GM23338 (cell line): ENCODE measurements around the gene GAGE12D. TPM values are rescaled to one million over a fixed set of nuclear protein-coding genes. Genes with fewer than 3 reads are reported as not detected.
"Not testable (repeated sequence)": the region's sequence is repeated elsewhere in the genome, so short reads cannot be mapped to it uniquely, and the experiment has no call there.

ENCODE experiments used
- ATAC-seq: fragments of 200-7000 bp; cut with Tn5 transposase; 3 replicates; pipeline ENCODE4 v1.9.1; 2020
- DNase-seq: peaks from one replicate; pipeline ENCODE4 v3.0.0-alpha.2; 2015; ENCODE audit warnings: low spot score
- H2AFZ ChIP-seq: fragments of 200-600 bp; sonication (generic); 2 replicates; pipeline ENCODE4 v1.8.0; 2016; ENCODE audit warnings: antibody characterized with exemption, mild to moderate bottlenecking, moderate library complexity
- H3F3A ChIP-seq: fragments of 200-600 bp; sonication (generic); replicated peaks from 2 replicates; pipeline ENCODE4 v1.8.0; 2017; ENCODE audit warnings: antibody characterized with exemption, mixed run types, low read depth
- H3K27ac ChIP-seq: fragments of 200-600 bp; sonication (generic); 2 replicates; pipeline ENCODE4 v1.6.1; 2016; ENCODE audit warnings: low read depth
- H3K27me3 ChIP-seq: fragments of 200-600 bp; sonication (generic); 2 replicates; pipeline ENCODE4 v1.8.0; 2016; ENCODE audit warnings: mild to moderate bottlenecking, mixed run types, moderate library complexity; ENCODE audit not compliant: insufficient read depth
- H3K36me3 ChIP-seq: fragments of 200-600 bp; sonication (generic); 2 replicates; pipeline ENCODE4 v1.8.0; 2016; ENCODE audit warnings: mild to moderate bottlenecking; ENCODE audit not compliant: insufficient read depth
- H3K4me1 ChIP-seq: fragments of 200-600 bp; sonication (generic); 2 replicates; pipeline ENCODE4 v1.8.0; 2016; ENCODE audit warnings: mild to moderate bottlenecking, moderate library complexity; ENCODE audit not compliant: insufficient read depth
- H3K4me2 ChIP-seq: fragments of 200-600 bp; sonication (generic); 2 replicates; pipeline ENCODE4 v1.7.1; 2017; ENCODE audit warnings: mixed run types
- H3K4me3 ChIP-seq: fragments of 200-600 bp; sonication (generic); 2 replicates; pipeline ENCODE4 v1.6.1; 2016; ENCODE audit warnings: mixed run types
- H3K79me2 ChIP-seq: fragments of 200-600 bp; sonication (generic); replicated peaks from 2 replicates; pipeline ENCODE4 v1.8.0; 2017; ENCODE audit warnings: mild to moderate bottlenecking; ENCODE audit not compliant: insufficient read depth
- H3K9me2 ChIP-seq: fragments of 200-600 bp; sonication (generic); 2 replicates; pipeline ENCODE4 v1.8.0; 2017; ENCODE audit not compliant: insufficient read depth
- H4K20me1 ChIP-seq: fragments of 200-600 bp; sonication (generic); replicated peaks from 2 replicates; pipeline ENCODE4 v1.8.0; 2017; ENCODE audit warnings: mild to moderate bottlenecking; ENCODE audit not compliant: insufficient read depth
- H3K27ac Mint-ChIP-seq: 2 replicates; pipeline ENCODE4 v1.8.0; 2020; ENCODE audit warnings: inconsistent platforms, mild to moderate bottlenecking, moderate library complexity, mixed read lengths
- H3K27me3 Mint-ChIP-seq: 3 replicates; pipeline ENCODE4 v1.8.0; 2022; ENCODE audit warnings: low read depth, mild to moderate bottlenecking, moderate library complexity, mixed read lengths, inconsistent platforms; ENCODE audit not compliant: insufficient read depth, poor library complexity
- H3K36me3 Mint-ChIP-seq: 3 replicates; pipeline ENCODE4 v1.8.0; 2021; ENCODE audit warnings: low read depth, mild to moderate bottlenecking, inconsistent platforms, moderate library complexity, mixed read lengths
- H3K4me1 Mint-ChIP-seq: 3 replicates; pipeline ENCODE4 v1.8.0; 2020; ENCODE audit warnings: mild to moderate bottlenecking, inconsistent platforms, mixed read lengths
- H3K4me3 Mint-ChIP-seq: 3 replicates; pipeline ENCODE4 v1.8.0; 2021; ENCODE audit warnings: moderate library complexity, mild to moderate bottlenecking, inconsistent platforms, mixed read lengths
- H3K9me3 Mint-ChIP-seq: 3 replicates; pipeline ENCODE4 v1.8.0; 2020; ENCODE audit warnings: moderate library complexity, mild to moderate bottlenecking, inconsistent platforms, mixed read lengths
- long read RNA-seq: library from polyadenylated mRNA; unstranded; transcript quantifications from one replicate; pipeline ENCODE4 v2.0.0, GENCODE V29; 2020; ENCODE audit not compliant: unreplicated experiment
- polyA plus RNA-seq: library from polyadenylated mRNA; unstranded; fragments of >200 nt; fragmentation: Nextera tagmentation; extraction: Ambion mirVana; gene quantifications from 2 replicates; pipeline ENCODE4 v1.2.1, GENCODE V29; 2016
- total RNA-seq: library from RNA; depleted of rRNA; stranded (reverse); fragments of >200 nt; shearing (Covaris generic); gene quantifications from 2 replicates; pipeline ENCODE4 v1.2.3, GENCODE V29; 2014; rRNA removed

GAGE12D gene
- total RNA-seq (not detected in 2 replicates), polyA plus RNA-seq (not detected in 2 replicates)
- long read RNA-seq, result 0 reads

GRCh38 chrX:49541433-49541832, at the start of gene GAGE12D:
Gene GAGE12D (plus strand): TSS chrX:49541733. CDS start chrX:49542888, 1,155 bp downstream.
- H3K4me3 ChIP-seq, H3K27me3 ChIP-seq, H4K20me1 ChIP-seq, H3K4me1 Mint-ChIP-seq, H3K9me2 ChIP-seq, H3K4me1 ChIP-seq, H3K36me3 Mint-ChIP-seq, H3K79me2 ChIP-seq, H3K27ac Mint-ChIP-seq, H3K27ac ChIP-seq, DNase-seq, H3K36me3 ChIP-seq, ATAC-seq, H3F3A ChIP-seq, H2AFZ ChIP-seq, H3K9me3 Mint-ChIP-seq, H3K27me3 Mint-ChIP-seq, H3K4me3 Mint-ChIP-seq, H3K4me2 ChIP-seq: not testable (repeated sequence)

- H3K27ac ChIP-seq, H3K9me3 Mint-ChIP-seq, ATAC-seq, H3K36me3 Mint-ChIP-seq, H3K27ac Mint-ChIP-seq, H3K4me1 Mint-ChIP-seq, H3K4me3 ChIP-seq, H2AFZ ChIP-seq, DNase-seq, H3K27me3 Mint-ChIP-seq, H3K27me3 ChIP-seq, H3K79me2 ChIP-seq, H4K20me1 ChIP-seq, H3K4me2 ChIP-seq, H3K4me3 Mint-ChIP-seq, H3K9me2 ChIP-seq, H3F3A ChIP-seq, H3K36me3 ChIP-seq, H3K4me1 ChIP-seq: not testable (repeated sequence)
These were observed 9.7 kb upstream of the GAGE12D start, which contains the start of gene GAGE12C for GRCh38 chrX:49531877-49532276. Gene GAGE12C (plus strand): TSS chrX:49532177. CDS start chrX:49533332, 1,155 bp downstream.

GRCh38 chrX:49550989-49551388, 9.5 kb downstream of the GAGE12D start, which contains the start of gene GAGE12E:
Gene GAGE12E (plus strand): TSS chrX:49551289. CDS start chrX:49552444, 1,155 bp downstream.
- not testable (repeated sequence) for H2AFZ ChIP-seq, H4K20me1 ChIP-seq, H3K27me3 ChIP-seq, H3K36me3 ChIP-seq, H3K4me3 Mint-ChIP-seq, H3K27ac Mint-ChIP-seq, H3F3A ChIP-seq, DNase-seq, H3K27ac ChIP-seq, H3K4me1 ChIP-seq, H3K27me3 Mint-ChIP-seq, ATAC-seq, H3K4me3 ChIP-seq, H3K9me3 Mint-ChIP-seq, H3K4me2 ChIP-seq, H3K4me1 Mint-ChIP-seq, H3K79me2 ChIP-seq, H3K9me2 ChIP-seq, H3K36me3 Mint-ChIP-seq

- H3K27ac ChIP-seq, H4K20me1 ChIP-seq, H3K9me3 Mint-ChIP-seq, H3K4me1 ChIP-seq, H3K9me2 ChIP-seq, H3K4me3 Mint-ChIP-seq, H3K79me2 ChIP-seq, H3K36me3 Mint-ChIP-seq, DNase-seq, H3K27ac Mint-ChIP-seq, ATAC-seq, H2AFZ ChIP-seq, H3K27me3 Mint-ChIP-seq, H3F3A ChIP-seq, H3K4me3 ChIP-seq, H3K36me3 ChIP-seq, H3K27me3 ChIP-seq, H3K4me2 ChIP-seq, H3K4me1 Mint-ChIP-seq: not testable (repeated sequence)
These were observed 19.0 kb downstream of the GAGE12D start, which contains the start of gene GAGE12F for GRCh38 chrX:49560542-49560941. Gene GAGE12F (plus strand): TSS chrX:49560842. CDS start chrX:49561997, 1,155 bp downstream.

GRCh38 chrX:49568728-49569127, 27.2 kb downstream of the GAGE12D start:
- ATAC-seq, H3K4me2 ChIP-seq, H4K20me1 ChIP-seq, H3K36me3 Mint-ChIP-seq, H3K27me3 ChIP-seq, H3K27ac ChIP-seq, H3K9me2 ChIP-seq, H3K9me3 Mint-ChIP-seq, H2AFZ ChIP-seq, H3F3A ChIP-seq, H3K4me1 Mint-ChIP-seq, H3K79me2 ChIP-seq, H3K4me3 Mint-ChIP-seq, H3K36me3 ChIP-seq, DNase-seq, H3K4me3 ChIP-seq, H3K27me3 Mint-ChIP-seq, H3K4me1 ChIP-seq, H3K27ac Mint-ChIP-seq: not testable (repeated sequence)

GRCh38 chrX:49569152-49569551, 27.6 kb downstream of the GAGE12D start:
- H3K4me1 Mint-ChIP-seq, H3K9me3 Mint-ChIP-seq, H3K4me3 Mint-ChIP-seq: not testable (repeated sequence)

GRCh38 chrX:49570100-49570499, 28.6 kb downstream of the GAGE12D start, which contains the start of gene GAGE12G:
Gene GAGE12G (plus strand): TSS chrX:49570400. CDS start chrX:49571555, 1,155 bp downstream.
- not testable (repeated sequence) for H3K4me1 Mint-ChIP-seq, H3K79me2 ChIP-seq, ATAC-seq, H4K20me1 ChIP-seq, H3K27me3 Mint-ChIP-seq, DNase-seq, H2AFZ ChIP-seq, H3K36me3 ChIP-seq, H3F3A ChIP-seq, H3K9me3 Mint-ChIP-seq, H3K27me3 ChIP-seq, H3K36me3 Mint-ChIP-seq, H3K4me1 ChIP-seq, H3K27ac ChIP-seq, H3K27ac Mint-ChIP-seq, H3K4me3 Mint-ChIP-seq, H3K9me2 ChIP-seq, H3K4me2 ChIP-seq, H3K4me3 ChIP-seq

More at GRCh38 chrX:49569152-49569551, 27.6 kb downstream of the GAGE12D start:
- H3F3A ChIP-seq, H3K27ac ChIP-seq, H4K20me1 ChIP-seq, H3K27ac Mint-ChIP-seq, H3K4me2 ChIP-seq, H2AFZ ChIP-seq, ATAC-seq, DNase-seq, H3K4me3 ChIP-seq, H3K79me2 ChIP-seq, H3K4me1 ChIP-seq, H3K36me3 ChIP-seq, H3K36me3 Mint-ChIP-seq, H3K27me3 ChIP-seq, H3K27me3 Mint-ChIP-seq, H3K9me2 ChIP-seq: not testable (repeated sequence)
